HCT116 (cell line): ENCODE measurements around the gene FAM9B. TPM values are rescaled to one million over a fixed set of nuclear protein-coding genes. Genes with fewer than 3 reads are reported as not detected.

Experiments used
- ATAC-seq: fragments of 200-7000 bp; cut with Tn5 transposase; 2 replicates; pipeline ENCODE4 v1.9.1; 2020; ENCODE audit warnings: mild to moderate bottlenecking, moderate library complexity
- BruUV-seq: library from RNA; stranded (reverse); fragments of 400-500 nt; replicated peaks from 2 replicates; lab custom pipeline; 2021; lab: Mats Ljungman, UMichigan
- CTCF ChIA-PET: fragments of 300-600 bp; sonication (Branson Sonifier 250); formaldehyde crosslinking; loops from one replicate; lab custom pipeline; 2021; ENCODE audit warnings: antibody characterized with exemption; lab: Charles Lee
- POLR2A ChIA-PET: fragments of 300-600, 350-600 bp; sonication (Branson Sonifier 250); formaldehyde crosslinking; loops from one replicate; lab custom pipeline; 2021; ENCODE audit warnings: antibody characterized with exemption; lab: Charles Lee
- RAD21 ChIA-PET, 2 experiments: fragments of 300-600 bp; sonication (Branson Sonifier 250); formaldehyde crosslinking; loops; one replicate each; lab custom pipeline; 2023; ENCODE audit warnings: low total read pairs in 2 of 2; ENCODE audit not compliant: uncharacterized antibody in 2 of 2, unreplicated experiment in 2 of 2, low non-redundant PET in 1 of 2; lab: Charles Lee
- DNase-seq: peaks from one replicate; pipeline ENCODE4 v3.0.0-alpha.2; 2010; ENCODE audit warnings: low read depth, low spot score
- H2AFZ ChIP-seq: fragments of 200-600 bp; shearing (Covaris generic), sonication (generic); 2 replicates; pipeline ENCODE4 v1.6.1; 2017; ENCODE audit warnings: low read depth, mixed run types, mixed read lengths, antibody characterized with exemption, low read length; ENCODE audit not compliant: poor library complexity, severe bottlenecking
- H3K27ac ChIP-seq: 2 replicates; pipeline ENCODE4 v1.5.1; 2012; ENCODE audit warnings: low read depth, low read length
- H3K27me3 ChIP-seq: fragments of 200-600 bp; sonication (generic); 2 replicates; pipeline ENCODE4 v1.6.1; 2016; ENCODE audit warnings: mixed run types, low read length, mixed read lengths; ENCODE audit not compliant: insufficient read depth
- H3K36me3 ChIP-seq, 2 experiments: fragments of 200-500 bp in 1 of 2; fragments of 200-600 bp in 1 of 2; sonication (Bioruptor generic) in 1 of 2; sonication (generic) in 1 of 2; 2 replicates each; pipeline versions ENCODE4 v1.5.1 to v1.6.1; 2014 to 2016; ENCODE audit warnings: low read length in 2 of 2, inconsistent platforms in 1 of 2, mixed read lengths in 1 of 2, mixed run types in 1 of 2; ENCODE audit not compliant: insufficient read depth in 2 of 2, control insufficient read depth in 1 of 2
- H3K4me1 ChIP-seq, 2 experiments: fragments of 200-600 bp in 1 of 2; sonication (generic) in 1 of 2; 2 replicates each; pipeline versions ENCODE4 v1.5.1 to v1.6.1; 2012 to 2017; ENCODE audit warnings: low read length in 2 of 2, inconsistent platforms in 1 of 2, mild to moderate bottlenecking in 1 of 2, mixed read lengths in 1 of 2, mixed run types in 1 of 2, moderate library complexity in 1 of 2; ENCODE audit not compliant: insufficient read depth in 2 of 2, control insufficient read depth in 1 of 2
- H3K4me2 ChIP-seq: fragments of 200-600 bp; sonication (generic); 2 replicates; pipeline ENCODE4 v1.6.1; 2017; ENCODE audit warnings: mixed run types, low read length, mixed read lengths
- H3K4me3 ChIP-seq, 2 experiments: fragments of 200-600 bp in 1 of 2; sonication (generic) in 1 of 2; replicated peaks in 1 of 2; 2 replicates each; pipeline ENCODE4 v1.5.1; 2011 to 2016; ENCODE audit warnings: low read length in 2 of 2, control low read depth in 1 of 2, low read depth in 1 of 2, mild to moderate bottlenecking in 1 of 2, mixed read lengths in 1 of 2, mixed run types in 1 of 2
- H3K79me2 ChIP-seq: fragments of 200-600 bp; sonication (generic); 2 replicates; pipeline ENCODE4 v1.6.1; 2017; ENCODE audit warnings: mild to moderate bottlenecking, mixed run types, low read length, moderate library complexity, mixed read lengths; ENCODE audit not compliant: insufficient read depth
- H3K9ac ChIP-seq: fragments of 200-600 bp; sonication (generic); 2 replicates; pipeline ENCODE4 v1.6.1; 2016; ENCODE audit warnings: low read length, mixed read lengths
- H3K9me2 ChIP-seq: fragments of 200-600 bp; sonication (generic), shearing (Covaris generic); 2 replicates; pipeline ENCODE4 v1.6.1; 2017; ENCODE audit warnings: mixed run types, mild to moderate bottlenecking, moderate library complexity; ENCODE audit not compliant: insufficient read depth
- H3K9me3 ChIP-seq, 2 experiments: fragments of 200-500 bp in 1 of 2; fragments of 200-600 bp in 1 of 2; sonication (Bioruptor generic) in 1 of 2; sonication (generic) in 1 of 2; 2 replicates each; pipeline ENCODE4 v1.6.1; 2014 to 2017; ENCODE audit warnings: low read length in 2 of 2, mixed read lengths in 2 of 2, inconsistent platforms in 1 of 2, low read depth in 1 of 2, mild to moderate bottlenecking in 1 of 2, mixed run types in 1 of 2, moderate library complexity in 1 of 2; ENCODE audit not compliant: control insufficient read depth in 1 of 2, insufficient read depth in 1 of 2
- H4K20me1 ChIP-seq: fragments of 200-600 bp; sonication (generic), shearing (Covaris generic); 2 replicates; pipeline ENCODE4 v1.6.1; 2017; ENCODE audit warnings: mixed run types, mild to moderate bottlenecking, moderate library complexity; ENCODE audit not compliant: insufficient read depth
- CEBPB ChIP-seq: IDR thresholded peaks from 2 replicates; pipeline ENCODE4 v1.6.1; 2012; ENCODE audit warnings: low read depth
- EGR1 ChIP-seq: IDR thresholded peaks from 2 replicates; pipeline ENCODE4 v1.6.1; 2012; ENCODE audit warnings: low read depth
- ELF1 ChIP-seq: IDR thresholded peaks from 2 replicates; pipeline ENCODE4 v1.6.1; 2012; ENCODE audit warnings: low read depth, borderline replicate concordance
- EZH2 ChIP-seq: fragments of 200-600 bp; sonication (generic); IDR thresholded peaks from 2 replicates; pipeline ENCODE4 v1.6.1; 2017; ENCODE audit warnings: antibody characterized with exemption, mixed run types
- EZH2phosphoT487 ChIP-seq: fragments of 200-600 bp; IDR thresholded peaks from 2 replicates; pipeline ENCODE4 v1.6.1; 2018; ENCODE audit warnings: antibody characterized with exemption, borderline replicate concordance
- FOSL1 ChIP-seq: IDR thresholded peaks from 2 replicates; pipeline ENCODE4 v1.6.1; 2012; ENCODE audit warnings: low read depth
- JUND ChIP-seq: IDR thresholded peaks from 2 replicates; pipeline ENCODE4 v1.6.1; 2012
- POLR2A ChIP-seq: IDR thresholded peaks from 2 replicates; pipeline ENCODE4 v1.7.0; 2011; ENCODE audit warnings: borderline replicate concordance; ENCODE audit not compliant: insufficient read depth, insufficient read length; ENCODE audit errors: extremely low read depth
- RAD21 ChIP-seq: IDR thresholded peaks from 2 replicates; pipeline ENCODE4 v1.6.1; 2012; ENCODE audit warnings: low read depth, mild to moderate bottlenecking
- SIN3A ChIP-seq: IDR thresholded peaks from 2 replicates; pipeline ENCODE4 v1.6.1; 2012; ENCODE audit warnings: low read depth
- SP1 ChIP-seq: IDR thresholded peaks from 2 replicates; pipeline ENCODE4 v1.6.1; 2012; ENCODE audit warnings: low read depth
- SRF ChIP-seq: IDR thresholded peaks from 2 replicates; pipeline ENCODE4 v1.6.1; 2012; ENCODE audit warnings: low read depth
- YY1 ChIP-seq: IDR thresholded peaks from 2 replicates; pipeline ENCODE4 v1.6.1; 2011; ENCODE audit warnings: low read length, low read depth, moderate library complexity, mild to moderate bottlenecking; ENCODE audit not compliant: insufficient replicate concordance; ENCODE audit errors: extremely low read depth
- ZFX ChIP-seq: fragments of 450-650 bp; IDR thresholded peaks from 2 replicates; pipeline ENCODE4 v1.6.1; 2017
- intact Hi-C: fragments of 100-400 bp; cut with micrococcal nuclease; formaldehyde crosslinking; loops from 2 replicates; pipeline ENCODE4 v1.10.0; 2022
- total RNA-seq: library from RNA; stranded (reverse); gene quantifications from one replicate; pipeline ENCODE4 v1.2.1, GENCODE V29; 2021; ENCODE audit not compliant: unreplicated experiment
- TF ChIP-seq, protein P1 (sequence below): IDR thresholded peaks from 2 replicates; pipeline ENCODE4 v1.6.1; 2012
- TF ChIP-seq, protein P2 (sequence below): IDR thresholded peaks from 2 replicates; pipeline ENCODE4 v1.6.1; 2011; ENCODE audit warnings: mild to moderate bottlenecking, low read length, moderate library complexity; ENCODE audit not compliant: insufficient replicate concordance; ENCODE audit errors: extremely low read depth
- TF ChIP-seq, protein P3 (sequence below), 3 experiments: fragments of 200-600 bp in 1 of 3; sonication (generic) in 1 of 3; IDR thresholded peaks in 2 of 3; conservative IDR thresholded peaks in 1 of 3; 2 replicates each; pipeline ENCODE4 v1.5.1; 2012 to 2017; ENCODE audit warnings: low read depth in 2 of 3, low read length in 2 of 3, antibody characterized with exemption in 1 of 3, borderline replicate concordance in 1 of 3, control low read depth in 1 of 3, mild to moderate bottlenecking in 1 of 3, mixed read lengths in 1 of 3, mixed run types in 1 of 3, moderate library complexity in 1 of 3; ENCODE audit not compliant: insufficient read depth in 1 of 3

FAM9B gene
- total RNA-seq, 1 experiment from 2014 or later = not detected

DNA sequence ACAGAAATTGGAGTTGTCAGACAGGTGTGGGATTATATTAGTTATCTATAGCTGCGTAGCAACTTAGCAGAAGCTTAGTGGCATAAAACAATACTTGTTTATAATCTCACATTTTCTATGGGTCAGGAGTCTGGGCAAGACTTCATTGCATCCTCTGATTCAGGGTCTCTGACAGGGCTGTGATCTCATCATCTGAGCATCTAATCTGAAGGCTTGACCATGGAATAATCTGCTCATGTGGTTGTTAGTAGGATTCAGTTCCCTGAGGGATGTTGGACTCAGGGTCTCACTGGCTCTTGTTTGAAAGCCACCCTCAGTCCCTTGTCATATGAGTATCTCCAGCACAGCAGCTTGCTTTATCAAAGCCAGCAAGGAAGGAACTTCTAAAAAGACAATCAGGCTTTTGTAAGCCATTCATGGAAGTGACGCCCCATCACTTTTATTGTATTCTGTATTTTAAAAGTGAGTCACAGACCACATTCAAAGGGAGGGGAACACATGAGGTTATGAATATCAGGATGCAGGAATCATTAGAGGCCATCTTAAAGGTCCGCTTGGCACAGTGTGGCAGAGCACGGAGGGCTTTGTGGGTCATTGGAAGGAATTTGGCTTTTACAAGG, 37.2 kb upstream of the FAM9B start:
- no peaks in the 10 kb centered on the region for H3K27me3 ChIP-seq
- ChIA-PET RAD21 (no interaction called here), CTCF (no interaction called here)
- intact Hi-C loops = no loop called here
- BruUV-seq = no TSS peak
- no peaks in the 10 kb centered on the region for H4K20me1 ChIP-seq
- DNase-seq (no peak), ATAC-seq (no peak)
- no peaks in the 10 kb centered on the region for H3K9me3 ChIP-seq
- H3K36me3 ChIP-seq = no peaks in the 10 kb centered on the region
- H3K4me3 ChIP-seq = no peak overlapping the region
- H3K4me2 ChIP-seq = no peak overlapping the region
- no peaks in the 10 kb centered on the region for H3K79me2 ChIP-seq
- TF ChIP-seq EZH2phosphoT487 = no peak
- no peak for TF ChIP-seq EGR1
- TF ChIP-seq, protein P1, sequence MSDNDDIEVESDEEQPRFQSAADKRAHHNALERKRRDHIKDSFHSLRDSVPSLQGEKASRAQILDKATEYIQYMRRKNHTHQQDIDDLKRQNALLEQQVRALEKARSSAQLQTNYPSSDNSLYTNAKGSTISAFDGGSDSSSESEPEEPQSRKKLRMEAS = no peak
- TF ChIP-seq EZH2 = no peak
- no peak for TF ChIP-seq ZFX
- TF ChIP-seq, protein P2, sequence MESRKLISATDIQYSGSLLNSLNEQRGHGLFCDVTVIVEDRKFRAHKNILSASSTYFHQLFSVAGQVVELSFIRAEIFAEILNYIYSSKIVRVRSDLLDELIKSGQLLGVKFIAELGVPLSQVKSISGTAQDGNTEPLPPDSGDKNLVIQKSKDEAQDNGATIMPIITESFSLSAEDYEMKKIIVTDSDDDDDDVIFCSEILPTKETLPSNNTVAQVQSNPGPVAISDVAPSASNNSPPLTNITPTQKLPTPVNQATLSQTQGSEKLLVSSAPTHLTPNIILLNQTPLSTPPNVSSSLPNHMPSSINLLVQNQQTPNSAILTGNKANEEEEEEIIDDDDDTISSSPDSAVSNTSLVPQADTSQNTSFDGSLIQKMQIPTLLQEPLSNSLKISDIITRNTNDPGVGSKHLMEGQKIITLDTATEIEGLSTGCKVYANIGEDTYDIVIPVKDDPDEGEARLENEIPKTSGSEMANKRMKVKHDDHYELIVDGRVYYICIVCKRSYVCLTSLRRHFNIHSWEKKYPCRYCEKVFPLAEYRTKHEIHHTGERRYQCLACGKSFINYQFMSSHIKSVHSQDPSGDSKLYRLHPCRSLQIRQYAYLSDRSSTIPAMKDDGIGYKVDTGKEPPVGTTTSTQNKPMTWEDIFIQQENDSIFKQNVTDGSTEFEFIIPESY = no peak
- TF ChIP-seq JUND = no peak
- no peak for TF ChIP-seq YY1
- no peak for TF ChIP-seq SIN3A
- no peak for TF ChIP-seq SP1
- no peak for TF ChIP-seq RAD21
- no peak for TF ChIP-seq FOSL1
- TF ChIP-seq, protein P3, sequence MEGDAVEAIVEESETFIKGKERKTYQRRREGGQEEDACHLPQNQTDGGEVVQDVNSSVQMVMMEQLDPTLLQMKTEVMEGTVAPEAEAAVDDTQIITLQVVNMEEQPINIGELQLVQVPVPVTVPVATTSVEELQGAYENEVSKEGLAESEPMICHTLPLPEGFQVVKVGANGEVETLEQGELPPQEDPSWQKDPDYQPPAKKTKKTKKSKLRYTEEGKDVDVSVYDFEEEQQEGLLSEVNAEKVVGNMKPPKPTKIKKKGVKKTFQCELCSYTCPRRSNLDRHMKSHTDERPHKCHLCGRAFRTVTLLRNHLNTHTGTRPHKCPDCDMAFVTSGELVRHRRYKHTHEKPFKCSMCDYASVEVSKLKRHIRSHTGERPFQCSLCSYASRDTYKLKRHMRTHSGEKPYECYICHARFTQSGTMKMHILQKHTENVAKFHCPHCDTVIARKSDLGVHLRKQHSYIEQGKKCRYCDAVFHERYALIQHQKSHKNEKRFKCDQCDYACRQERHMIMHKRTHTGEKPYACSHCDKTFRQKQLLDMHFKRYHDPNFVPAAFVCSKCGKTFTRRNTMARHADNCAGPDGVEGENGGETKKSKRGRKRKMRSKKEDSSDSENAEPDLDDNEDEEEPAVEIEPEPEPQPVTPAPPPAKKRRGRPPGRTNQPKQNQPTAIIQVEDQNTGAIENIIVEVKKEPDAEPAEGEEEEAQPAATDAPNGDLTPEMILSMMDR (IDR thresholded peaks at IDR 0.05 in 2 of 3, conservative IDR thresholded peaks at IDR 0.05 in 1 of 3; ENCODE audit: borderline replicate concordance in 1 of 3, insufficient read depth in 1 of 3, low read depth in 2 of 3, low read length in 2 of 3) = no peak
- no peak for TF ChIP-seq POLR2A
- TF ChIP-seq ELF1 = no peak
- no peak for TF ChIP-seq SRF
- no peak for TF ChIP-seq CEBPB
- TF ChIP-seq, all 23 proteins: peak for 0
- H2AFZ ChIP-seq = no peak overlapping the region
- no peak overlapping the region for H3K9ac ChIP-seq
- H3K27ac ChIP-seq = no peak overlapping the region
- no peaks in the 10 kb centered on the region for H3K4me1 ChIP-seq
- no peaks in the 10 kb centered on the region for H3K9me2 ChIP-seq
- POLR2A ChIA-PET = no interaction called here
